PC-9 (cell line): ENCODE results near the gene PIEZO2.

Experiments
- CTCF ChIP-seq: fragments of 200-600 bp; sonication (generic); conservative IDR thresholded peaks from 2 replicates; pipeline ENCODE4 v1.6.1; 2017; ENCODE audit warnings: mixed run types, antibody characterized with exemption, mild to moderate bottlenecking, moderate library complexity
- EZH2 ChIP-seq: fragments of 200-600 bp; sonication (generic); IDR thresholded peaks from 2 replicates; pipeline ENCODE4 v1.8.0; 2017; ENCODE audit warnings: antibody characterized with exemption, low read depth

DNA sequence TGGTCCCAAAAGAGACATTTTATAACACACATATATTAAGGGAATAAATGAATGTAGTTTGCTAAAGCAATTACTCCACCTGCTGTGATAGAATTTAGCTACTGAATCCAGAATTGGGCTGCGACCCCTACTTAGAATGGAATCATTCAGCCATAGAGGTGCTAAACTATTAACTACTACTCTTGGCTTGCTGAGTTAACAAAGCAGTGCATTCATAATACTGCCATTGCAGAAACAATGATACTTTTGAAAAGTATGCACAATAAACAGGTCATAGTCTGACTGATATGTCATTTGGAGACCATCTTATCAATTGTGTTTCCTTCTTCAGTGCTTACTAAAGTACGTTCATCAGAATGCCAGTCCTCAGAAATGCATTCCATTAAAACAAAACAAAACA, 273.6 kb downstream of the PIEZO2 start:
- TF ChIP-seq CTCF (no peak), EZH2 (no peak)
